PC-3 (cell line): ENCODE data around the gene CBX2.

Source experiments
- EZH2 ChIP-seq: fragments of 300-600 bp; sonication (generic); IDR thresholded peaks from one replicate; pipeline ENCODE4 v1.6.1; 2017; ENCODE audit warnings: antibody characterized with exemption, mild to moderate bottlenecking, low read length; ENCODE audit not compliant: unreplicated experiment
- EZH2phosphoT487 ChIP-seq: fragments of 300-600 bp; sonication (generic); IDR thresholded peaks from 2 replicates; pipeline ENCODE4 v1.6.1; 2018; ENCODE audit warnings: mild to moderate bottlenecking, antibody characterized with exemption, low read length, borderline replicate concordance
- TF ChIP-seq, protein P1 (sequence below): fragments of 300-600 bp; sonication (generic); conservative IDR thresholded peaks from 2 replicates; pipeline ENCODE4 v1.5.1; 2017; ENCODE audit warnings: antibody characterized with exemption, low read depth, mild to moderate bottlenecking, low read length

DNA sequence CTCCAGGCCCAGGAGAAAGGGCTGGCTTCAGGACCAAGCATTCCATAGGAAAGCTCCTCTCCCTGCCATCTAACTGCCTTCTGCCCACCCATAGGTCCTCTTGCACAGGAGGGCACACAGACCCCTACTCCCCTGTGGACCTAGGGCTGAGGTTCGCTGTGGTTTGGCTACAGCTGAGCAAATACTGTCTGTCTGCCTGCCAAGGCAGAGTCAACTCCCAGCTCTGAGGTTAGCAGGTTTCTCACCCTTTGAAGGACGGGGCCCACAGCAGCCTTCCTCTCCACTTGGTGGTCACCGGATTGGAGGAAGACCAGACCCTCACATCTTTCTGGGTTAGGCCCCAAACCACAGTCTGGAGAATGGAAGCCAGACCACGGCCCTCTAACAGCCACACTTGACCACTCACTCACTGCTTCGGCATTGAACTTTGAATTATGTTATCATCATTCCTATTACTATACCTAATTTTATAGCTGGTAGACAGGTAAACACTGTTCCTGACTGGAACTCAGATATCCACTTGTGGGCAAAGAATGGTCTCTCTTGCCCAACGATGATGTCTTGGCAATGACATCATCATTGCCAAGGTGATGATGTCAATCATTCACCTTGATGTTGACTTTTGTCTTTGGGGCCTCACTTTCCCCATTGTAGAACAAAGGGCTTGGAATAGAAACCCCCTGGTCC, 47.1 kb downstream of the CBX2 start:
- TF ChIP-seq, protein P1, sequence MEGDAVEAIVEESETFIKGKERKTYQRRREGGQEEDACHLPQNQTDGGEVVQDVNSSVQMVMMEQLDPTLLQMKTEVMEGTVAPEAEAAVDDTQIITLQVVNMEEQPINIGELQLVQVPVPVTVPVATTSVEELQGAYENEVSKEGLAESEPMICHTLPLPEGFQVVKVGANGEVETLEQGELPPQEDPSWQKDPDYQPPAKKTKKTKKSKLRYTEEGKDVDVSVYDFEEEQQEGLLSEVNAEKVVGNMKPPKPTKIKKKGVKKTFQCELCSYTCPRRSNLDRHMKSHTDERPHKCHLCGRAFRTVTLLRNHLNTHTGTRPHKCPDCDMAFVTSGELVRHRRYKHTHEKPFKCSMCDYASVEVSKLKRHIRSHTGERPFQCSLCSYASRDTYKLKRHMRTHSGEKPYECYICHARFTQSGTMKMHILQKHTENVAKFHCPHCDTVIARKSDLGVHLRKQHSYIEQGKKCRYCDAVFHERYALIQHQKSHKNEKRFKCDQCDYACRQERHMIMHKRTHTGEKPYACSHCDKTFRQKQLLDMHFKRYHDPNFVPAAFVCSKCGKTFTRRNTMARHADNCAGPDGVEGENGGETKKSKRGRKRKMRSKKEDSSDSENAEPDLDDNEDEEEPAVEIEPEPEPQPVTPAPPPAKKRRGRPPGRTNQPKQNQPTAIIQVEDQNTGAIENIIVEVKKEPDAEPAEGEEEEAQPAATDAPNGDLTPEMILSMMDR, result no peak
- no peak for TF ChIP-seq EZH2
- TF ChIP-seq EZH2phosphoT487, result no peak
